ENCODE data around the gene DIAPH2. TPM values are rescaled to one million over a fixed set of nuclear protein-coding genes. Genes with fewer than 3 reads are reported as not detected.
"Not testable (repeated sequence)": the region's sequence is repeated elsewhere in the genome, so short reads cannot be mapped to it uniquely, and the experiment has no call there.

Gene DIAPH2
- total RNA-seq, 4 donors from 2014 or later, result 16.7 to 27.3 (median 20.3) TPM

- intact Hi-C loops (cut with DNase I; ENCODE audit: low total_unique reads), result no loop called here
- 89 to 96% methylated on average over 5 of the region's 5 CpGs for WGBS, 2 donors
- DNase-seq (ENCODE audit: low spot score in 2 of 2), result no peak
- no peak for TF ChIP-seq POLR2A (IDR thresholded peaks at IDR 0.05)
- no peak for TF ChIP-seq CTCF (IDR thresholded peaks at IDR 0.05)
- no peak overlapping the region for H3K4me3 ChIP-seq (ENCODE audit: low read depth, poor library complexity, severe bottlenecking)
Measured at GRCh38 chrX:96719161-96719875, 34.7 kb downstream of the DIAPH2 start.

GRCh38 chrX:96721354-96721753 lies 36.7 kb downstream of the DIAPH2 start:
- H3K4me3 ChIP-seq (ENCODE audit: low read depth, poor library complexity, severe bottlenecking), result no peak overlapping the region
- no peak for DNase-seq (ENCODE audit: low spot score in 2 of 2)
- TF ChIP-seq CTCF (IDR thresholded peaks at IDR 0.05) (no peak), POLR2A (IDR thresholded peaks at IDR 0.05) (no peak)
- intact Hi-C loops (cut with DNase I; ENCODE audit: low total_unique reads), result no loop called here

- TF ChIP-seq POLR2A (IDR thresholded peaks at IDR 0.05), result no peak
- no peak for TF ChIP-seq CTCF (IDR thresholded peaks at IDR 0.05)
- DNase-seq (ENCODE audit: low spot score in 2 of 2), result no peak
- intact Hi-C loops (cut with DNase I; ENCODE audit: low total_unique reads), result no loop called here
- H3K4me3 ChIP-seq (ENCODE audit: low read depth, poor library complexity, severe bottlenecking), result no peak overlapping the region
- 72 to 92% methylated on average over 2 of the region's 2 CpGs for WGBS, 2 donors
Measured at GRCh38 chrX:96722781-96723180, 38.1 kb downstream of the DIAPH2 start.

GRCh38 chrX:96729053-96729452 lies 44.4 kb downstream of the DIAPH2 start:
- intact Hi-C loops (cut with DNase I; ENCODE audit: low total_unique reads), result no loop called here
- TF ChIP-seq POLR2A (IDR thresholded peaks at IDR 0.05), result no peak
- no peak for TF ChIP-seq CTCF (IDR thresholded peaks at IDR 0.05)
- WGBS, 2 donors, result 70 to 92% methylated on average over 1 of the region's 1 CpG

GRCh38 chrX:96729868-96730643 lies 45.4 kb downstream of the DIAPH2 start:
- TF ChIP-seq CTCF (IDR thresholded peaks at IDR 0.05) (no peak), POLR2A (IDR thresholded peaks at IDR 0.05) (no peak)
- WGBS, 2 donors, result 81 to 84% methylated on average over 2 of the region's 2 CpGs
- intact Hi-C loops (cut with DNase I; ENCODE audit: low total_unique reads), result no loop called here
- DNase-seq (ENCODE audit: low spot score in 2 of 2), result no peak
- no peak overlapping the region for H3K4me3 ChIP-seq (ENCODE audit: low read depth, poor library complexity, severe bottlenecking)

More at GRCh38 chrX:96729053-96729452, 44.4 kb downstream of the DIAPH2 start:
- no peak for DNase-seq (ENCODE audit: low spot score in 2 of 2)
- H3K4me3 ChIP-seq (ENCODE audit: low read depth, poor library complexity, severe bottlenecking), result no peak overlapping the region

GRCh38 chrX:96731000-96731399 lies 46.4 kb downstream of the DIAPH2 start:
- intact Hi-C loops (cut with DNase I; ENCODE audit: low total_unique reads); DNase-seq (ENCODE audit: low spot score in 2 of 2); H3K4me3 ChIP-seq (ENCODE audit: low read depth, poor library complexity, severe bottlenecking): not testable (repeated sequence)
- WGBS, 2 donors, result 86 to 96% methylated on average over 3 of the region's 3 CpGs
